Measurements from ENCODE around the gene TCF7L2. TPM values are rescaled to one million over a fixed set of nuclear protein-coding genes. Genes with fewer than 3 reads are reported as not detected.

The TCF7L2 gene
- total RNA-seq, 1 donor from 2014 or later = 76.4 TPM

- H3K4me1 Mint-ChIP-seq = peaks cover 33% of the 10 kb centered on the region
- no peaks in the 10 kb centered on the region for H3K9me3 Mint-ChIP-seq
- peaks cover 5% of the 10 kb centered on the region for H3K36me3 Mint-ChIP-seq
- no peaks in the 10 kb centered on the region for H3K27me3 Mint-ChIP-seq (ENCODE audit: low read depth)
- DNase-seq (ENCODE audit: low spot score in 2 of 2, unreplicated experiment in 2 of 2) = no peak
- H3K27ac Mint-ChIP-seq = no peak overlapping the region
- no peak for TF ChIP-seq CTCF (IDR thresholded peaks at IDR 0.05; ENCODE audit: unreplicated experiment)
- H3K4me3 Mint-ChIP-seq = no peak overlapping the region
Measured at GRCh38 chr10:113057948-113058522, 108.0 kb downstream of the TCF7L2 start.

GRCh38 chr10:113058523-113059370 is 108.7 kb downstream of the TCF7L2 start:
- TF ChIP-seq CTCF (IDR thresholded peaks at IDR 0.05; ENCODE audit: unreplicated experiment) = no peak
- Mint-ChIP-seq H3K4me3 (no peak overlapping the region), H3K4me1 (peaks cover 34% of the 10 kb centered on the region), H3K36me3 (peaks cover 4% of the 10 kb centered on the region), H3K27me3 (ENCODE audit: low read depth) (no peaks in the 10 kb centered on the region), H3K9me3 (no peaks in the 10 kb centered on the region), H3K27ac (no peak overlapping the region)
- DNase-seq (ENCODE audit: low spot score in 2 of 2, unreplicated experiment in 2 of 2) = no peak

GRCh38 chr10:113059371-113059780 is 109.3 kb downstream of the TCF7L2 start:
- Mint-ChIP-seq H3K36me3 (peaks cover 2% of the 10 kb centered on the region), H3K4me1 (peaks cover 33% of the 10 kb centered on the region), H3K9me3 (no peaks in the 10 kb centered on the region), H3K27me3 (ENCODE audit: low read depth) (no peaks in the 10 kb centered on the region), H3K27ac (no peak overlapping the region), H3K4me3 (no peak overlapping the region)
- no peak for DNase-seq (ENCODE audit: low spot score in 2 of 2, unreplicated experiment in 2 of 2)
- TF ChIP-seq CTCF (IDR thresholded peaks at IDR 0.05; ENCODE audit: unreplicated experiment) = no peak

GRCh38 chr10:113060201-113061053 is 110.4 kb downstream of the TCF7L2 start:
- H3K36me3 Mint-ChIP-seq = peaks cover 2% of the 10 kb centered on the region
- H3K27ac Mint-ChIP-seq = no peak overlapping the region
- H3K9me3 Mint-ChIP-seq = no peaks in the 10 kb centered on the region
- H3K4me3 Mint-ChIP-seq = no peak overlapping the region
- peaks cover 36% of the 10 kb centered on the region for H3K4me1 Mint-ChIP-seq
- TF ChIP-seq CTCF (IDR thresholded peaks at IDR 0.05; ENCODE audit: unreplicated experiment) = no peak
- no peaks in the 10 kb centered on the region for H3K27me3 Mint-ChIP-seq (ENCODE audit: low read depth)
- no peak for DNase-seq (ENCODE audit: low spot score in 2 of 2, unreplicated experiment in 2 of 2)

GRCh38 chr10:113061054-113061430 is 111.0 kb downstream of the TCF7L2 start:
- Mint-ChIP-seq H3K27ac (no peak overlapping the region), H3K4me3 (no peak overlapping the region), H3K27me3 (ENCODE audit: low read depth) (no peaks in the 10 kb centered on the region), H3K4me1 (peaks cover 40% of the 10 kb centered on the region), H3K9me3 (no peaks in the 10 kb centered on the region), H3K36me3 (no peaks in the 10 kb centered on the region)
- no peak for TF ChIP-seq CTCF (IDR thresholded peaks at IDR 0.05; ENCODE audit: unreplicated experiment)
- DNase-seq (ENCODE audit: low spot score in 2 of 2, unreplicated experiment in 2 of 2) = no peak

Data from mesothelial cell of epicardium (in vitro differentiated cells).